ENCODE data around the gene NOL11.
"Not testable (repeated sequence)": the region's sequence is repeated elsewhere in the genome, so short reads cannot be mapped to it uniquely, and the experiment has no call there.

DNA sequence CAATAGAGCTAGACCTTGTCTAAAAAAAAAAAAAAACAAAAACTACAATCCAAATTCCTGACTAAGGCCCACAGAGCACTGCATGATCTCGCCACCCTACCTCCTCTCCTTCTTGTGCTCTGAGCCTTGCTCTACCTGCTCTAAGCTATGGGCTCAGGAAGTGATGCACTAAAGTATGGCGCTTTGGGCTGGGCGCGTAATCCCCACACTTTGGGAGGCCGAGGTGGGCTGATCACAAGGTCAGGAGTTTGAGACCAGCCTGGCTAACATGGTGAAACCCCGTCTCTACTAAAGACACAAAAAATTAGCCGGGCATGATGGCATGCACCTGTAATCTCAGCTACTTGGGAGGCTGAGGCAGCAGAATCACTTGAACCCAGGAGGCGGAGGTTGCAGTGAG, 37.0 kb downstream of the NOL11 start:
- TF ChIP-seq, protein P1, sequence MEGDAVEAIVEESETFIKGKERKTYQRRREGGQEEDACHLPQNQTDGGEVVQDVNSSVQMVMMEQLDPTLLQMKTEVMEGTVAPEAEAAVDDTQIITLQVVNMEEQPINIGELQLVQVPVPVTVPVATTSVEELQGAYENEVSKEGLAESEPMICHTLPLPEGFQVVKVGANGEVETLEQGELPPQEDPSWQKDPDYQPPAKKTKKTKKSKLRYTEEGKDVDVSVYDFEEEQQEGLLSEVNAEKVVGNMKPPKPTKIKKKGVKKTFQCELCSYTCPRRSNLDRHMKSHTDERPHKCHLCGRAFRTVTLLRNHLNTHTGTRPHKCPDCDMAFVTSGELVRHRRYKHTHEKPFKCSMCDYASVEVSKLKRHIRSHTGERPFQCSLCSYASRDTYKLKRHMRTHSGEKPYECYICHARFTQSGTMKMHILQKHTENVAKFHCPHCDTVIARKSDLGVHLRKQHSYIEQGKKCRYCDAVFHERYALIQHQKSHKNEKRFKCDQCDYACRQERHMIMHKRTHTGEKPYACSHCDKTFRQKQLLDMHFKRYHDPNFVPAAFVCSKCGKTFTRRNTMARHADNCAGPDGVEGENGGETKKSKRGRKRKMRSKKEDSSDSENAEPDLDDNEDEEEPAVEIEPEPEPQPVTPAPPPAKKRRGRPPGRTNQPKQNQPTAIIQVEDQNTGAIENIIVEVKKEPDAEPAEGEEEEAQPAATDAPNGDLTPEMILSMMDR (conservative IDR thresholded peaks at IDR 0.05; ENCODE audit: low read length), result not testable (repeated sequence)
- TF ChIP-seq EZH2phosphoT487 (IDR thresholded peaks at IDR 0.05; ENCODE audit: borderline replicate concordance, low read depth, low read length), result not testable (repeated sequence)
